ENCODE data around the gene PRELID1.
"Not testable (repeated sequence)": the region's sequence is repeated elsewhere in the genome, so short reads cannot be mapped to it uniquely, and the experiment has no call there.

The PRELID1 gene, protein sequence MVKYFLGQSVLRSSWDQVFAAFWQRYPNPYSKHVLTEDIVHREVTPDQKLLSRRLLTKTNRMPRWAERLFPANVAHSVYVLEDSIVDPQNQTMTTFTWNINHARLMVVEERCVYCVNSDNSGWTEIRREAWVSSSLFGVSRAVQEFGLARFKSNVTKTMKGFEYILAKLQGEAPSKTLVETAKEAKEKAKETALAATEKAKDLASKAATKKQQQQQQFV

DNA sequence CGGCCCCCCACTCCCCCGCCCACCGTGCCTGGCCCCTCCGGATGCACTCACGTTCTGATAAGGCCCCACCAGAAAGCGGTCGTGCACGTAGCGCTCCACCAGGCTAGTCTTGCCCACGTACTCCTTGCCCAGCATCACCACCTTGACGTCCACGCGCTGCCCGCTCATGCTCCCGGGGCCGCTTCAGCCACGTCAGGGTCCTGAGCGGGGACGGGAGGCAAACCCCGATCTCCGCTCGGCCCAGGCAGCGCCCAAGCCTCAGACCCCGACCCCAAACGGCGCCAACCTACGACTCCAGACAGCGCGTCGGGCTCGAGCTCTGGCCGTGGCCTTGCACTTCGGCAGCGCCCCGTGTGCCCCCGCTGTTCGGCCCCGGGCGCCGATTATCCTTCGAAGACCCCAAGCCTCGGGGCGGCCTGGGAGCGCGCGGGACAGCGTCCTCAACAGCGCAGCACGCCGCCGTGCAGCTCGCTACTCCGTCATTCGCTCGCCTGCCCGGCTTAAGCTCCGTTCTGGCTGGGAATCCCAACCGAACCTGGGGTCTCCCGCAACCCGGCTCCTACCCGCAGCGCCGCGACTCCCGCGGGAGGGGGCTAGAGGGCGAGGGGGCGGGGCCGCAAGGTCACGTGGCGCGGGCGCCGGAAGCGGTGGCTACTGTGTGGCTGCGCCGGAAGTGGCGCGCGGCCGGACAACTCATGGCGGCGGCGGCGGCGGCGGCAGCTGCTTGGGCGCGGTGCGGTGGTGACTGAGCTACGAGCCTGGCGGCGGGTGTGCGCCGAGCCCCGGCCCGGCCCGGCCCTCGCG, at the start of gene PRELID1, which contains the start of gene RAB24:
TSS of gene PRELID1 (plus strand) at position 679 of the 804 bp plus-strand sequence. CDS start 187 bp downstream, outside the sequence.
TSS of gene RAB24 (minus strand) at position 599 of the 804 bp plus-strand sequence. CDS start at position 168, 431 bp downstream.
- DNase-seq, result peak; percentile 88 to 89

DNA sequence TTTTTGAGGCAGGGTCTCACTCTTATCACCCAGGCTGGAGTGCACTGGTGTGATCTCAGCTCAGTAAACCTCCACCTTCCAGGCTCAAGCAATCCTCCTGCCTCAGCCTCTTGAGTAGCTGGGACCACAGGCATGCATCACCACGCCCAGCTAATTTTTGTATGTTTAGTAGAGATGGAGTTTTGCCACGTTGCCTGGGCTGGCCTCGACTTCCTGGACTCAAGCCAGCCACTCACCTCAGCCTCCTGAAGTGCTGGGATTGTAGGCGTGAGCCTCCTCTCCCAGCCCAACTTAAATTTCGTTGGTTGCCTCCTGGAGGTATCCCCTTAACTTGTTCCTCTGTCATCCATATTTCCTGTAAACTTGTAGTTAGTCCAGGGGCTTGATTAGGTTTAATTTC, 47.3 kb upstream of the PRELID1 start:
- DNase-seq, result no peak

DNA sequence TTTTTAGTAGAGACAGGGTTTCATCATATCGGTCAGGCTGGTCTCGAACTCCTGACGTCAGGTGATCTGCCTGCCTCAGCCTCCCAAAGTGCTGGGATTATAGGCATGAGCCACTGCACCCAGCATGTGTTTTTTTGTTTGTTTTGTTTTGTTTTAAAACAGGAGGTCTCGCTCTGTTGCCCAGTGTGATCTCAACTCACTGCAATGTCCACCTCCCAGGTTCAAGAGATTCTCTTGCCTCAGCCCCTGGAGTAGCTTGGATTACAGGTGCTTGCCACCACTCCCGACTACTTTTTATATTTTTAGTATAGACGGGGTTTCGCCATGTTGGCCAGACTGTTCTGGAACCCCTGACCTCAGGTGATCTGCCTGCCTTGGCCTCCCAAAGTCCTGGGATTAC, 44.9 kb upstream of the PRELID1 start:
- not testable (repeated sequence) for DNase-seq

DNA sequence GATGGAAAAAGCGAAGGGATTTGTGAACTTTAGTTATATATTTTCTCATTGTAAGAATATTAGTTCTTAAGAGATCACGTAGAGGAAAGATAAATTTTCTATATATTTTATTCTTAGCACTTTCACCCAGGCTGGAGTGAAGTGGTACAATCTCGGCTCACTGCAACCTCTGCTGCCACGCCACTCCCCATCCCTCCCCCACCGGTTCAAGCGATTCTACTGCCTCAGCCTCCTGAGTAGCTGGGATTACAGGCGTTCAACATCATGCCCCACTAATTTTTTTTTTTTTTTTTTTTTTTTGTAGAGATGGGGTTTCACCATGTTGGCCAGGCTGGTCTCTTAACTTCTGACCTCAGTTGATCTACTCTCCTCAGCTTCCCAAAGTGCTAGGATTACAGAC, 42.6 kb upstream of the PRELID1 start:
- no peak for DNase-seq

DNA sequence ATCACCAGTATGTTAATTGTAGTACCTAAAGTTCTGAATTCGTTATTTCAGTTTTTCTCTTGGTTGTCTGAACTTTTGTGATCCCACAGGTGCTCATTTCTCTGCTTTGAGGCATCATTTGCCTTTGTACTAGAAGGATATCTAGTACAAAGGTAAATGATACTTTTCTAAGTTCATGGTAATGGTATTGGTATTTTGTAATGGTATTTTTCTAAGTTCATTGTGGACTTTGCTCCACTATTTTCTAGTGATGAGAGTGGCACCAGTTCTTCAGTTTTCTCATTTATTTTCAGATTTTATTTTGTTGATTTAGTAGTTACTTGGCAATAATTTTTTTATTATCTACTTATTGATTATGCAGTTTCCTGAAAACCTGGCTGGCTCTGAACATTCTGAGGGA, 42.1 kb upstream of the PRELID1 start:
- DNase-seq, result no peak

DNA sequence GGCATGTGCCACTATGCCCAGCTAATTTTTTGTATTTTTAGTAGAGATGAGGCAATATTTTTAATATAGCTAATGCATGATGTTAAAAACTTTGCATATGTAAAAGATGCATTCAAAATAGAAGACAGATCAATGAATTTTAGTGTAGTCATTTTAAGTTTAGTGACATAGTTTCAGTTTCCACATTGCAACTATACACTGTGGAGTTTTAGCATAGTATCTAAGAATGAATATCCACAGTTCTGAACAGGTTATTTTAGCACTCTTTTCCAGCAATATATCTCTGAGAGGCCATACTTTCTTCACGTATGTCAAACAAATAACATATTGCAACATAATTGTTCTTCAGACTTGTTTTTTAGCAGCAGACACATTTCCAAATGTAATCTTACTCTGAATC, 39.4 kb upstream of the PRELID1 start:
- no peak for DNase-seq

DNA sequence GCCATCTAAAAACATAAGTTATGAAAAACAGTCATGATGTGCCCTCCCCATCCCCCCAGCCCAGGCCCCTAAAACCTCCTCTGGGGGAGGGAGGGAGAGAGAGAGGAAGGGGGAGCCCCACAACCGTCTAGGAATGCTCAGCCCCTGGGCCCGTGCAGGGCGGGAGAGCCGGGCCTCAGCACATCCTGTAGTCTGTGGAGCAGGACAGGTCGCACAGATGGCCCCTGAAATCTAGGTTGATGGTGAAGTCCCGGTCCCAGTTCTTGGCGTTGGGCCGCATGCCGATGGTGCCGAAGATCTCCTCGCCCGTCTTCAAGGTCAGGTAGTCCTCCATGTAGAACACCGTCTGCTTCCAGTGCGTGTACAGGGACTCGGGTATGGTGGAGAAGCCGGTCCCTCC, 38.2 kb upstream of the PRELID1 start:
- DNase-seq, result no peak

DNA sequence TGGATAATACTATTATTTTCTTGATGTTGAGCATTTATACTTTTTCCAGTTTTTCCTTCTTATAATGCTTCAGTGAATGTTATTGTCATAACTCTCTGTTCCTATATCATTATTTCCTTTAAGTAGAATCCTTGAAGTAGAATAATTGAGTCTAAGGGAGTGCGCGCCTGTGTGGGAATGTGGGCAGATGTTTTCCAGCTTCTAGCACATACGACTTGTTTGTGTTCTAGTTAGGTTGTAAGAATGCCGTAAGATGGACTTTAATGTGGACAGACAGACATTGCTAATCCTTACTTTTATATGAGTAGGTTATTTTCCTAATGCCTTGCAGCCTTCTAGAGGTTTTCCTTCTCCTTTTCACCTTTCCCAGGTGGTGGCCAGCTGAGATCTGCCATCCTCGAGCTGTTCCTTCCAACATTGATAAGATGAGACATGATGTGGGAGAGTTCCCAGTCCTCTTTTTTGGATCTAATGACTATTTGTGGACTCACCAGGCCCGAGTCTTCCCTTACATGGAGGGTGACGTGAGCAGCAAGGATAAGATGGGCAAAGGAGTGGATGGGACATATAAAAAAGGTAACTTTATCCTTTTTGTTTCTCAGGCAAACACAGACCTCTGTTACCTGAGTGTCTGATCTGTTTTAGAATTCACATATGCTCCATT, 34.2 kb upstream of the PRELID1 start:
- no peak for DNase-seq

DNA sequence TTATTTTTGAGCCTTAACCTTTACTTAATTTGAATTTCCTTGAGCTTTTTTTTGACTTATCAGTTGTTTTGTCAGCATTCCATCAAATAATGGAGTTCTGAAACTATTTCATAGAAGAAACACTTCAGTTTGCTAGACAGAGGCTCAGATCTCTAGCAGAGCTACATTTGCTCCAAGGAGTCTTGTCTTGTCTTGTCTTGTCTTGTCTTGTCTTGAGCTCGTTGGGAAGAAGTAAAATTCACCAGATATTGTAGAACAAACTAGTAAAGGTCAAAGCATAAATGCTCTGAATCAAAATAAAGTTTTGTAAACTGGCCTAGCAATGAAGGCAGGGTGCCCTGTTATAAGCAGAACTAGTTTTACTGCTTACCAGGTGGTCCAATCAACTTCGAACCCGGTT, 33.6 kb upstream of the PRELID1 start:
- DNase-seq, result no peak

DNA sequence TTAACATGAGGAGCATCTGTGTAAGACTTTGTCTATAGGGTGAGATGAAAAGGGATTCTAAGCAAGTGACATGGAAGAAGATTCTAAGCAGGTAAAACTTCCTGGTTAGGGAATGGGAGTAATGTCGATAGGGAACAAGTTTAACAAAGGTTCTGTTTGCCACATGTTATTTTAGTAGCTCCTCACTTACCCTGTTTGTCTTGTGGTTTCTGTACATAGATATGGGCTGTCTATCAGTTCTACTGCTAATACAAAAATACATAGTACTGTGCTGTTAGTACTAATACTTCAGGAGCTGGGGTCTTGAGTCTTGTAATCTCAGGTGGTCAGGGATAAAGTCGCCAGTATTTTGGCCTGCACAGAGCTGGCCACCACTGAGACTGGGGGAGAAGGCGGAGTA, 32.9 kb upstream of the PRELID1 start:
- no peak for DNase-seq

DNA sequence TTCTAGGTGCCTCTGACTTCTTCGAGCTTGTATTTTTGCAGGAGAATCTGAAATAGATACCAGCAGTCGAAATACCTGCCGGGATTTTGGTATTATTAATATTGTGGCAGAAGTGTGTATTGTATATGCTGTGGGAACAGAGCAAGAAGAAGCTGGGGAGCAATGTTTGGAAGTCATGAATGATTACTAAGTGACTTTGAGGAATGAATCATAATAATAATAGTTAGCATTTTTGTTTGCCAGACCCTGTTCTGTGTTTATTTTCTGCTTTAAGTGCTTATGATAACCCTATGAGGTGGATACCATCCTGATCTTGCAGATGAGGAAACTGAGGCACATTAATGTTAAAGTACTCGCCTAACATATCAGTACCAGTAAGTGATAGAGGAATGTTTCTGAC, 32.5 kb upstream of the PRELID1 start:
- DNase-seq, result no peak

DNA sequence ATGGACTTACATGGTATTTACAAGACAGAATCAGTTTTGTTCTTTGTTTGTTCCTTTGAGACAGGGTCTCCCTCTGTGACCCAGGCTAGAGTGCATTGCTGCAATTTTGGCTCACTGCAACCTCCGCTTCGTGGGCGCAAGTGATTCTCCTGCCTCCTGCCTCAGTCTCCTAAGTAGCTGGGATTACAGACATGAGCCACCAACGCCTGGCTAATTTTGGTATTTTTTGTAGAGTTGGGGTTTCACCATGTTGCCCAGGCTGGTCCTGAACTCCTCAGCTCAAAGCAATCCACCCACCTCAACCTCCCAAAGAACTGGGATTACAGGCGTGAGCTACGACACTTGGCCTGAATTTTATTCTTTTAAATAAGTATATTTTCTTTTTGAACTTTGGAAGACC, 27.7 kb upstream of the PRELID1 start:
- no peak for DNase-seq

DNA sequence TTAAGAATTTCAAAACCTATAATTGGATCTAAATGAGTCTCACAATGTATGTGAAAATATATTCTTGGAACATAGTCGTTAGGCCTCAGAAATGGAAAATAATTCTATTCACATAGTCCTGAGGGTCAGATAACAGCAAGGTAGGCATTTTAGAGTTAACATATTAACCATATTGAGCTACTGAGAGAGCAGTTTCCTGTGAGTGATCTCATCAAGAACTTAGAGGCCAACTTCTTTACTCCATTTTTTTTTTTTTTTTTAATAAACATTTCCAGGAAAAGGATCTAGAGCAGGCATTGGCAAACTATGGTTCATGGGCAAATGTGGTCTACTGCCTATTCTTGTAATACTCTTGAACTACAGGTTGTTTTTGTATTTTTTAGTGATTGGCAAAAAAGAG, 26.7 kb upstream of the PRELID1 start:
- DNase-seq, result no peak

DNA sequence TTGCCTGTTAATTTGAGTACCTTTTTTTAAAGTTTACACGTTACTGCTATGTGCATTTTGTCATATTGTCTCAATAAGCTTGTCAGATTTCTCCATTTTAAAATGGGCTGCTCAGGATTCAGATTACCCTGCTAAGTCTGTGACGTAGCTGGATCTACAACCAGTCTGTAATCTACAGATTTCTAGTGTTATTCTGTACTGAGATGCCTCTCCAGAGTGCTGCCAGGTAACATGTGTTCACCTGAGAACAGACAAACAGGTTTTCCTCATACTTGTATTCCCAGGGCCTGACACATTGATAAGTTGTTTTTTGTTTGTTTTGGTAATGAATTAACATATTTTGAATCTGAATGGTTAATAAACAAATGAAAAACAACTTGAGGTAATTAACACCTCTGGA, 15.4 kb upstream of the PRELID1 start:
- no peak for DNase-seq

DNA sequence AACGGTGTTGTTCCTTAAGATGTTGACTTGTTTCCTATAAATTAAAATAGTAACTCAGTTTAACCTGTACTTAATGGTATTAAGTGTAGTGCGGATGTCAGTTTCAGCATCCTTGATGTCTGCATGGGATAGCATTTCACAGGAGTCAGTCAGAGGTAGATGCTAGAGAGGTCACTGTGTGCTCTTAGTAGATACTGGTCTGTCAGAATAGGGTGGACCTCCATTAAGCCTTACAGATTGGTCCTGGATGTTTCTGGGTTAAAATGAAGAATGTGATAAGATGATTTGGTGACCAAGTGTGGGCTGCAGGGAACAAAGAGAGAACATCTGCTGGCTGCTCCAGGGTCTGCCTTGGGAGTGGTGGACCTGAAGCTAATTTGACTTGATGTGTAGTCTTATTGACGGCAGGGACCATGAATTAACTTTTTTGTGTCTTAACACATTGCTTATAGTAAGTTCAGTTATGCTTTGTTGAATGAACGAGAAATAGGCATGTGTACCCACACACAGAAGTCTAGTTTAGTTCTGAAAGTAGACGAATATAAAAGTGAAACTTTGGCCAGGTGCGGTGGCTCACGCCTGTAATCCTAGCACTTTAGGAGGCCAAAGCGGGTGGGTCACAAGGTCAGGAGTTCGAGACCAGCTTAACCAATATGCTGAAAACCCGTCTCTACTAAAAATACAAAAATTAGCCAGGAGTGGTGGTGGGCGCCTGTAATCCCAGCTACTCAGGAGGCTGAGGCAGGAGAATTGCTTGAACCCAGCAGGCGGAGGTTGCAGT, 12.6 kb upstream of the PRELID1 start:
- no peak for DNase-seq

DNA sequence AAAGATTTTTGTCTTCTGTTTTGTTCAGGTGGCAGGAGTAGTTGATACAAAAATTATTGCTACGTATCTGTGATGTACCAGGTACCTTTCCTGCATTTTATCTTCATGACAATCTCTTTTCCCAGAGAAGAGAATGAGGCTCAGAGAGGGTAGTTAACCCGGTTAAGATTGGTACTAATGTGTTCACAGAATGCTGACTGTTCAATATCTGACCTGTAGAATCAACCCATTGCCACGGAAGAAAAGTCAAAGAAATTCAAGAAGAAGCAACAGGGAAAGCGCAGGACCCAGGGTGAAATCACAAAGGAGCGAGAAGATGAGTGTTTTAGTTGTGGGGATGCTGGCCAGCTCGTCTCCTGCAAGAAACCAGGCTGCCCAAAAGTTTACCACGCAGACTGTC, 11.9 kb upstream of the PRELID1 start:
- no peak for DNase-seq

DNA sequence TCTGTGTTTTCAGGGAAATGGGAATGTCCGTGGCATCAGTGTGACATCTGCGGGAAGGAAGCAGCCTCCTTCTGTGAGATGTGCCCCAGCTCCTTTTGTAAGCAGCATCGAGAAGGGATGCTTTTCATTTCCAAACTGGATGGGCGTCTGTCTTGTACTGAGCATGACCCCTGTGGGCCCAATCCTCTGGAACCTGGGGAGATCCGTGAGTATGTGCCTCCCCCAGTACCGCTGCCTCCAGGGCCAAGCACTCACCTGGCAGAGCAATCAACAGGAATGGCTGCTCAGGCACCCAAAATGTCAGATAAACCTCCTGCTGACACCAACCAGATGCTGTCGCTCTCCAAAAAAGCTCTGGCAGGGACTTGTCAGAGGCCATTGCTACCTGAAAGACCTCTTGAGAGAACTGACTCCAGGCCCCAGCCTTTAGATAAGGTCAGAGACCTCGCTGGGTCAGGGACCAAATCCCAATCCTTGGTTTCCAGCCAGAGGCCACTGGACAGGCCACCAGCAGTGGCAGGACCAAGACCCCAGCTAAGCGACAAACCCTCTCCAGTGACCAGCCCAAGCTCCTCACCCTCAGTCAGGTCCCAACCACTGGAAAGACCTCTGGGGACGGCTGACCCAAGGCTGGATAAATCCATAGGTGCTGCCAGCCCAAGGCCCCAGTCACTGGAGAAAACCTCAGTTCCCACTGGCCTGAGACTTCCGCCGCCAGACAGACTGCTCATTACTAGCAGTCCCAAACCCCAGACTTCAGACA, 9.6 kb upstream of the PRELID1 start:
- DNase-seq, result no peak

DNA sequence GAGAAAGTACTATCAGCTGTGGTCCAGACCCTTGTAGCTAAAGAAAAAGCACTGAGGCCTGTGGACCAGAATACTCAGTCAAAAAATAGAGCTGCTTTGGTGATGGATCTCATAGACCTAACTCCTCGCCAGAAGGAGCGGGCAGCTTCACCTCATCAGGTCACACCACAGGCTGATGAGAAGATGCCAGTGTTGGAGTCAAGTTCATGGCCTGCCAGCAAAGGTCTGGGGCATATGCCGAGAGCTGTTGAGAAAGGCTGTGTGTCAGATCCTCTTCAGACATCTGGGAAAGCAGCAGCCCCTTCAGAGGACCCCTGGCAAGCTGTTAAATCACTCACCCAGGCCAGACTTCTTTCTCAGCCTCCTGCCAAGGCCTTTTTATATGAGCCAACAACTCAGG, 9.0 kb upstream of the PRELID1 start:
- no peak for DNase-seq

DNA sequence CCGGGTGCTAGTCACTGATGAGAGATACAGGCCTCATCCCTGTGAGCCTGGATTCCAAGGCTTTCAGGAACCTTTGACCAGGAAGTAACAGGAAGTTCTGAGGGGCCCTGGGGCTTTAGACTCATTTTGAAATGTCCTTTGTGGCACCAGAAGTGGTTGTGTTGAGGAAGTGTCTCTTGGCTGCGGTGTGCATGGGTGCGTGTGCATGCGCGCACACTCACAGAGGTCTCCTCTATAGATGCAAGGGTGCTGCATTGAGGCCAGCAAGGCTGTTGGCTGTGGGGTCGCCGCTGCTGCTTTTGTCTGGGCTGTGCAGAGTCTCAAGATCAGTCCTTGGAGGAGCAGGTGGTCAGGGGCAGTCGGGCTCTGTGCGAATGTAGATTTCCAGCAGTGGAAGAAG, 7.7 kb upstream of the PRELID1 start:
- DNase-seq, result no peak

DNA sequence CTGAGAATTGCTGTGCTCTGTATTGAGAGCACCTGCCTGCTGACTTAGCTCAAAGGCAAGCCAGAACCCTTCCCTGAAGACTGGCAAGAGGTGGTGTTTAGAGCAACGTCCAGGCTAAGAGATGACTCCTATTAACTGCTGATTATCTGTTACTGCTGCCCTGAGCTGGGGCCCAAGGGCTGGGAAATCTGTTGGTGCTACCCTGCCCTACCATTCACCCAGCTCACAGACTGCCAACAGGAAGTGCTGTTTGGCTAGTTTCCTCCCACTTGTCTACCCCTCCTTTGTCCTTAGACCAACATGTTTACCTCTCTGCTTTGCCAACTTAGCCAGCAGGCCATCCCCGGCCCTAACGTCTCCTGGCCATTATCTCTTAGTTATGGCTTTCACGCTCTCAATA, 7.0 kb upstream of the PRELID1 start:
- no peak for DNase-seq

DNA sequence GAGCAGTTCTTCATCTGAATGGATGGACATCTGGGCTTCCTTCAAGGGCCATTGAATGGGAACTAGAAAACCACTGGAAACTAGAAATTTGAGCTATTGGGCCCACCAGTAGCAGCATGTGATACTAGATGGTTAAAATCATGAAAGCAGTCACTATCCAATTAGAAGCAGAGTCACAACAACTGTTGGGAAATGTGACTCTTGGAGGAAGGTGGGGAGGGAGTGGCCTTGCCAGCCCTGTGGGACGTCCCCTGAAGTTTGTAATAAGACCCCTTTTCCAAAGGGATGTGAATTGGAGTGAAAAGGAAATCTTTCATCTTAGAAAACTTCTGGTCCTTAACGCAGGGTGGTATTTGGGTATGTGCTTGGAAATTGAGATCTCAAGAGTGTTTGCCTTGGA, 5.7 kb upstream of the PRELID1 start:
- no peak for DNase-seq

DNA sequence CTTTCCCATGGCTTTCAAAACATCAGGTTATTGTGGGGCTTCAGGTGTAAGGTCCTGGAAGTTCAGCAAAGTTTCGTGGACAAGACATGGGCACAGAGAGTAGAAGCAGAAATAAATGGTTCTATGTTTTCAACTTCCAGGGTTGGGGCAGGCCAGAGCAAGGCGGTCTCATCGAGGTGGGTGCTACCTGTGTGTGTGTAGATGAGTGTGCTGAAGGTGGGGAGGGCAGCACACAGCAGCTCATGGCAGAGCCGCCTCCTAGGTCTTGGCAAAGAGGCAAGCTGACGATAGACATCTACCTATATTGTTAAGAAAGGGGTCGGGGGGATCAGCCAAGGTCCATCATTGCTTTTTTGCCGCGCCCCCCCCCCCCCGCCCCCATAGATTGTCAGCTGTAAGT, 3.9 kb upstream of the PRELID1 start:
- no peak for DNase-seq

All from stimulated activated CD4-positive, alpha-beta T cell treated with anti-CD3 and anti-CD28 coated beads, Interleukin-2, amount 100 ng/mL, for 48 hours (primary cell).